WERI-Rb-1 (cell line): ENCODE results near the gene FGF2.

Source experiments
- DNase-seq: peaks from one replicate; pipeline ENCODE4 v3.0.0-alpha.2; 2020
- H3K27ac ChIP-seq: fragments of 250-450 bp; sonication (Bioruptor Pico); 2 replicates; pipeline ENCODE4 v1.5.1; 2020; ENCODE audit warnings: mild to moderate bottlenecking, moderate library complexity
- H3K27me3 ChIP-seq: fragments of 250-450 bp; sonication (Bioruptor Pico); 2 replicates; pipeline ENCODE4 v1.5.1; 2021; ENCODE audit warnings: mild to moderate bottlenecking, low read depth, moderate library complexity; ENCODE audit not compliant: insufficient read depth, severe bottlenecking
- H3K36me3 ChIP-seq: fragments of 250-450 bp; sonication (Bioruptor Pico); 2 replicates; pipeline ENCODE4 v1.5.1; 2020; ENCODE audit warnings: mild to moderate bottlenecking, moderate library complexity
- H3K4me3 ChIP-seq: 2 replicates; pipeline ENCODE4 v1.5.1; 2011; ENCODE audit warnings: low read depth, mild to moderate bottlenecking, control low read depth, low read length
- H3K9me3 ChIP-seq: fragments of 250-450 bp; sonication (Bioruptor Pico); 2 replicates; pipeline ENCODE4 v1.5.1; 2021; ENCODE audit warnings: mild to moderate bottlenecking, moderate library complexity; ENCODE audit not compliant: severe bottlenecking
- CTCF ChIP-seq: IDR thresholded peaks from 2 replicates; pipeline ENCODE4 v1.5.1; 2011; ENCODE audit warnings: low read depth, mild to moderate bottlenecking, control low read depth, inconsistent platforms, low read length

Gene FGF2

GRCh38 chr4:122855353-122855890, 28.8 kb downstream of the FGF2 start:
- Histone ChIP-seq H3K4me3 (no peak overlapping the region), H3K36me3 (no peaks in the 10 kb centered on the region), H3K27me3 (no peaks in the 10 kb centered on the region), H3K9me3 (no peaks in the 10 kb centered on the region), H3K27ac (no peak overlapping the region)
- no peak for TF ChIP-seq CTCF
- no peak for DNase-seq

- Histone ChIP-seq H3K9me3 (no peaks in the 10 kb centered on the region), H3K36me3 (no peaks in the 10 kb centered on the region), H3K27me3 (no peaks in the 10 kb centered on the region), H3K4me3 (no peak overlapping the region), H3K27ac (no peak overlapping the region)
- no peak for TF ChIP-seq CTCF
- DNase-seq, result no peak
Observed at GRCh38 chr4:122857160-122857559, 30.5 kb downstream of the FGF2 start.

- no peak for TF ChIP-seq CTCF
- H3K4me3 ChIP-seq, result no peak overlapping the region
- no peak overlapping the region for H3K27ac ChIP-seq
- H3K36me3 ChIP-seq, result no peaks in the 10 kb centered on the region
- no peaks in the 10 kb centered on the region for H3K27me3 ChIP-seq
- H3K9me3 ChIP-seq, result no peaks in the 10 kb centered on the region
- DNase-seq, result no peak
Observed at GRCh38 chr4:122858705-122859104, 32.1 kb downstream of the FGF2 start.

- no peaks in the 10 kb centered on the region for H3K36me3 ChIP-seq
- TF ChIP-seq CTCF, result no peak
- no peak overlapping the region for H3K27ac ChIP-seq
- H3K27me3 ChIP-seq, result no peaks in the 10 kb centered on the region
- no peak for DNase-seq
- no peak overlapping the region for H3K4me3 ChIP-seq
- H3K9me3 ChIP-seq, result no peaks in the 10 kb centered on the region
Observed at GRCh38 chr4:122861172-122861943, 34.7 kb downstream of the FGF2 start.

- Histone ChIP-seq H3K27ac (no peak overlapping the region), H3K4me3 (no peak overlapping the region), H3K36me3 (no peaks in the 10 kb centered on the region), H3K9me3 (no peaks in the 10 kb centered on the region), H3K27me3 (no peaks in the 10 kb centered on the region)
- no peak for DNase-seq
- TF ChIP-seq CTCF, result no peak
Observed at GRCh38 chr4:122863639-122864038, 37.0 kb downstream of the FGF2 start.
